ENCODE data around the gene SND1. TPM values are rescaled to one million over a fixed set of nuclear protein-coding genes. Genes with fewer than 3 reads are reported as not detected.

SND1 gene
- total RNA-seq, 1 experiment from 2014 or later, result 218 TPM

DNA sequence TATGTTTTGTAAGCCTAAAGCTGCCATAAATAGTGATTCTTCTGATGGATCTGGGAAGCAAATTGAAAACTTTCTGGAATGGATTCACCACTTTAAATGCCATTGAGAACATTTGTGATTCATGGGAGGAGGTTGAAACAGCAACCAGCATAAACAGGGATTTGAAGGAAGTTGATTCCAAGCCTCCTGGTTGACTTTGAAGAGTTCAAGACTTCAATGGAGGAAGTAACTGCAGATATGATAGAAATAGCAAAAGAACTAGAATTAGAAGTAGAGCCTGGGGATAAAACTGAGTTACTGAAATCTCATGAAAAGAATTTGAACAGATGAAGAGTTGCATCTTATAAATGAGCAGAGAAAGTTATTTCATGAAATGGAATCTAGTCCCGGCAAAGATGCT lies 280.1 kb downstream of the SND1 start:
- TF ChIP-seq, protein P1, sequence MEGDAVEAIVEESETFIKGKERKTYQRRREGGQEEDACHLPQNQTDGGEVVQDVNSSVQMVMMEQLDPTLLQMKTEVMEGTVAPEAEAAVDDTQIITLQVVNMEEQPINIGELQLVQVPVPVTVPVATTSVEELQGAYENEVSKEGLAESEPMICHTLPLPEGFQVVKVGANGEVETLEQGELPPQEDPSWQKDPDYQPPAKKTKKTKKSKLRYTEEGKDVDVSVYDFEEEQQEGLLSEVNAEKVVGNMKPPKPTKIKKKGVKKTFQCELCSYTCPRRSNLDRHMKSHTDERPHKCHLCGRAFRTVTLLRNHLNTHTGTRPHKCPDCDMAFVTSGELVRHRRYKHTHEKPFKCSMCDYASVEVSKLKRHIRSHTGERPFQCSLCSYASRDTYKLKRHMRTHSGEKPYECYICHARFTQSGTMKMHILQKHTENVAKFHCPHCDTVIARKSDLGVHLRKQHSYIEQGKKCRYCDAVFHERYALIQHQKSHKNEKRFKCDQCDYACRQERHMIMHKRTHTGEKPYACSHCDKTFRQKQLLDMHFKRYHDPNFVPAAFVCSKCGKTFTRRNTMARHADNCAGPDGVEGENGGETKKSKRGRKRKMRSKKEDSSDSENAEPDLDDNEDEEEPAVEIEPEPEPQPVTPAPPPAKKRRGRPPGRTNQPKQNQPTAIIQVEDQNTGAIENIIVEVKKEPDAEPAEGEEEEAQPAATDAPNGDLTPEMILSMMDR (conservative IDR thresholded peaks at IDR 0.05), result no peak
- H3K4me3 Mint-ChIP-seq, result no peak overlapping the region
- no peaks in the 10 kb centered on the region for H3K9me3 ChIP-seq (ENCODE audit: control insufficient read depth, low read depth, low read length)
- no peak overlapping the region for H3K27ac Mint-ChIP-seq
- H3K23me2 ChIP-seq (ENCODE audit: insufficient read length, low read depth, low read length, poor library complexity, severe bottlenecking), result no peaks in the 10 kb centered on the region
- H2BK20ac ChIP-seq (ENCODE audit: low read depth, low read length, poor library complexity, severe bottlenecking), result no peak overlapping the region
- H2BK12ac ChIP-seq (ENCODE audit: insufficient read length, low read depth, low read length), result no peak overlapping the region
- no peak overlapping the region for H3K4ac ChIP-seq (ENCODE audit: low read depth, low read length)
- WGBS (ENCODE audit: extremely low coverage, insufficient read length, low lambda C conversion rate), result no CpG with 5 or more reads among the region's 1 CpG
- H4K20me1 ChIP-seq (ENCODE audit: control insufficient read depth, insufficient read depth, insufficient read length), result no peaks in the 10 kb centered on the region
- H2AFZ ChIP-seq (ENCODE audit: low read length), result no peak overlapping the region
- H2AK5ac ChIP-seq (ENCODE audit: insufficient read length, low read length), result no peak overlapping the region
- H3K9ac ChIP-seq (ENCODE audit: extremely low read depth, insufficient read length, low read length), result no peak overlapping the region
- H2BK120ac ChIP-seq (ENCODE audit: low read depth, low read length, poor library complexity, severe bottlenecking), result no peak overlapping the region
- H3K79me2 ChIP-seq (ENCODE audit: insufficient read depth, low read length), result no peaks in the 10 kb centered on the region
- no peaks in the 10 kb centered on the region for H3K79me1 ChIP-seq (ENCODE audit: insufficient read depth, low read depth, low read length, poor library complexity, severe bottlenecking)
- H3K23ac ChIP-seq (ENCODE audit: insufficient read length, low read depth, low read length), result no peak overlapping the region
- no peak overlapping the region for H2BK15ac ChIP-seq (ENCODE audit: low read depth, low read length)
- H3K27me3 ChIP-seq (ENCODE audit: insufficient read depth, low read length), result no peaks in the 10 kb centered on the region
- peaks cover 18 to 22% of the 10 kb centered on the region in 2 experiments for H3K4me1 Mint-ChIP-seq
- no peaks in the 10 kb centered on the region; the same call in 1 of the 2 replicates for H3K27me3 Mint-ChIP-seq (ENCODE audit: low read depth)
- H3K36me3 Mint-ChIP-seq (ENCODE audit: insufficient read depth in 1 of 3, low read depth in 3 of 3), result peaks cover 27 to 30% (median 29%) of the 10 kb centered on the region in 3 experiments
- H3K27ac ChIP-seq (ENCODE audit: insufficient read length, low read depth, low read length), result no peak overlapping the region
- H3K4me2 ChIP-seq (ENCODE audit: insufficient read depth, insufficient read length, low read length), result no peak overlapping the region
- no peak overlapping the region for H4K91ac ChIP-seq (ENCODE audit: insufficient read length, low read depth, low read length)
- no peak overlapping the region for H3T11ph ChIP-seq (ENCODE audit: low read length)
- DNase-seq, result no peak
- H3K9me3 Mint-ChIP-seq, result no peaks in the 10 kb centered on the region
- H3K18ac ChIP-seq (ENCODE audit: insufficient read length, low read depth, low read length), result no peak overlapping the region
- H3K56ac ChIP-seq (ENCODE audit: insufficient read length, low read depth, low read length), result no peak overlapping the region
- H2BK5ac ChIP-seq (ENCODE audit: insufficient read length, low read length), result no peak overlapping the region
- no peak overlapping the region for H3K14ac ChIP-seq (ENCODE audit: insufficient read depth, low read length)
- H4K5ac ChIP-seq (ENCODE audit: insufficient read length, low read depth, low read length), result no peak overlapping the region
- H4K8ac ChIP-seq (replicated peaks; ENCODE audit: insufficient read length, low read depth, low read length), result no peak overlapping the region
- peaks cover 9% of the 10 kb centered on the region; the same call in 1 of the 2 replicates for H3K4me1 ChIP-seq (ENCODE audit: insufficient read depth, low read length)

Data from H9 (cell line).